ENCODE results near the gene IL15RA.

DNA sequence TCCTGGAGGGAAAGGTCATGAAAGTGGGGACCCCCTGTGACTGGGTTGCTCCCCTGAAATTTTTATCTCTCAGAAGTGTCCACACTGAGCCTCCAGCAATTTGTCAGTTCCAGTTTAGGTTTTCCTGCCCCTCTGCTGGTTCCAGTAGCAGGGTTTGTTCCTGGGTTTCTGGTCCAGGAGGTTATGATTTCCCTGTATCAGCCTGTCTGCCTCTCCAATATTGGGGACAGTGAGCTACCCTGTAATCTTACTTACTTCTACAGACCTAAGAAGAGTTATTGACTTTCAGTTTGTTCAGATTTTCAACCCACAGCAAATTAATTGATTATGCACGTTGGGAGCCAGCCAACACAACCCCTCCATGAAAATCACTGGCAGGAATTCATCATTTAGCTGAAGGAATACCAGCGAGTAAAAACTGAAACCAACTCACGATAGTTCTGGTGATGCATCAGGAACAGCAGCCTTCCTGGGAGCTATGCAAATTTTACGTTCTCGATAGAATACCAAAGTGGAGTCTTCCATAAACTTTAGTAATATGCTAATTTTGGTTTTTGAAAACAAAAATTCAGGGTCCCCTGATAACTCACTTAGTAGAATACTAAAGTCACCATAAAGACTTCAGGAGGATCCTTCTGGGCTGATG is 31.3 kb upstream of the IL15RA start:
- TF ChIP-seq, protein P1, sequence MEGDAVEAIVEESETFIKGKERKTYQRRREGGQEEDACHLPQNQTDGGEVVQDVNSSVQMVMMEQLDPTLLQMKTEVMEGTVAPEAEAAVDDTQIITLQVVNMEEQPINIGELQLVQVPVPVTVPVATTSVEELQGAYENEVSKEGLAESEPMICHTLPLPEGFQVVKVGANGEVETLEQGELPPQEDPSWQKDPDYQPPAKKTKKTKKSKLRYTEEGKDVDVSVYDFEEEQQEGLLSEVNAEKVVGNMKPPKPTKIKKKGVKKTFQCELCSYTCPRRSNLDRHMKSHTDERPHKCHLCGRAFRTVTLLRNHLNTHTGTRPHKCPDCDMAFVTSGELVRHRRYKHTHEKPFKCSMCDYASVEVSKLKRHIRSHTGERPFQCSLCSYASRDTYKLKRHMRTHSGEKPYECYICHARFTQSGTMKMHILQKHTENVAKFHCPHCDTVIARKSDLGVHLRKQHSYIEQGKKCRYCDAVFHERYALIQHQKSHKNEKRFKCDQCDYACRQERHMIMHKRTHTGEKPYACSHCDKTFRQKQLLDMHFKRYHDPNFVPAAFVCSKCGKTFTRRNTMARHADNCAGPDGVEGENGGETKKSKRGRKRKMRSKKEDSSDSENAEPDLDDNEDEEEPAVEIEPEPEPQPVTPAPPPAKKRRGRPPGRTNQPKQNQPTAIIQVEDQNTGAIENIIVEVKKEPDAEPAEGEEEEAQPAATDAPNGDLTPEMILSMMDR (IDR thresholded peaks at IDR 0.05), result no peak
- no peak for TF ChIP-seq POLR2A (IDR thresholded peaks at IDR 0.05)
